ENCODE measurements around the gene PSMD10.

Gene PSMD10

GRCh38 chrX:108071578-108071977 lies 19.8 kb downstream of the PSMD10 start:
- DNase-seq = no peak

- DNase-seq = no peak
Observed at GRCh38 chrX:108070891-108071290, 20.5 kb downstream of the PSMD10 start.

GRCh38 chrX:108068121-108068520 lies 23.2 kb downstream of the PSMD10 start:
- no peak for DNase-seq

- no peak for DNase-seq
Observed at GRCh38 chrX:108064613-108065012, 26.7 kb downstream of the PSMD10 start.

GRCh38 chrX:108064001-108064400 lies 27.3 kb downstream of the PSMD10 start:
- DNase-seq = no peak

- no peak for DNase-seq
Observed at GRCh38 chrX:108059801-108060200, 31.5 kb downstream of the PSMD10 start.

- DNase-seq = no peak
Observed at GRCh38 chrX:108055546-108055945, 35.8 kb downstream of the PSMD10 start.

GRCh38 chrX:108053218-108053617 lies 38.1 kb downstream of the PSMD10 start:
- DNase-seq = no peak

- DNase-seq = no peak
Observed at GRCh38 chrX:108049649-108050048, 41.7 kb downstream of the PSMD10 start.

GRCh38 chrX:108044554-108045256 lies 46.6 kb downstream of the PSMD10 start, which contains the start of gene VSIG1:
Gene VSIG1 (plus strand): TSS chrX:108045065. CDS start chrX:108045131, 66 bp downstream.
- DNase-seq = no peak

- no peak for DNase-seq
Observed at GRCh38 chrX:108036298-108036973, 54.9 kb downstream of the PSMD10 start.

GRCh38 chrX:108034725-108035124 lies 56.6 kb downstream of the PSMD10 start:
- DNase-seq = no peak

All from activated T-cell treated with anti-CD3 and anti-CD28 coated beads, Interleukin-2, amount 50 U/mL, for 1 hour (primary cell).